Measurements from ENCODE around the gene DUSP14.
"Not testable (repeated sequence)": the region's sequence is repeated elsewhere in the genome, so short reads cannot be mapped to it uniquely, and the experiment has no call there.

The DUSP14 gene

GRCh38 chr17:37489197-37490001, at the start of gene DUSP14:
Gene DUSP14 (plus strand): TSS chr17:37489891. CDS start chr17:37512273, 22,382 bp downstream.
- no peaks in the 10 kb centered on the region for H3K9me3 ChIP-seq (ENCODE audit: control insufficient read depth, low read length)
- no peaks in the 10 kb centered on the region for H3K36me3 ChIP-seq (ENCODE audit: control insufficient read depth, insufficient read depth, low read length)
- peak within 1 kb of the TSS; percentile 75 for H3K4me3 ChIP-seq (ENCODE audit: low read depth, low read length)
- H3K9ac ChIP-seq = peak within 1 kb of the TSS; percentile 63
- H3K27ac ChIP-seq = peak within 1 kb of the TSS; percentile 91
- peak within 1 kb of the TSS; percentile 96 for H3K4me2 ChIP-seq (ENCODE audit: low read length)
- peak within 1 kb of the TSS; percentile 98 for H2AFZ ChIP-seq
- no peak for TF ChIP-seq CTCF (IDR thresholded peaks at IDR 0.05)
- no peaks in the 10 kb centered on the region for H3K79me2 ChIP-seq
- peaks cover 8% of the 10 kb centered on the region for H3K4me1 ChIP-seq
- no peaks in the 10 kb centered on the region for H3K27me3 ChIP-seq (ENCODE audit: control insufficient read depth, insufficient read depth, low read length)

- no peak overlapping the region for H3K4me2 ChIP-seq (ENCODE audit: low read length)
- peaks cover 5% of the 10 kb centered on the region for H3K4me1 ChIP-seq
- no peak overlapping the region for H3K4me3 ChIP-seq (ENCODE audit: low read depth, low read length)
- H3K9me3 ChIP-seq (ENCODE audit: control insufficient read depth, low read length) = no peaks in the 10 kb centered on the region
- TF ChIP-seq CTCF (IDR thresholded peaks at IDR 0.05) = no peak
- H3K9ac ChIP-seq = no peak overlapping the region
- no peaks in the 10 kb centered on the region for H3K27me3 ChIP-seq (ENCODE audit: control insufficient read depth, insufficient read depth, low read length)
- no peaks in the 10 kb centered on the region for H3K36me3 ChIP-seq (ENCODE audit: control insufficient read depth, insufficient read depth, low read length)
- no peaks in the 10 kb centered on the region for H3K79me2 ChIP-seq
- no peak overlapping the region for H2AFZ ChIP-seq
- H3K27ac ChIP-seq = no peak overlapping the region
Observed at GRCh38 chr17:37440424-37440823, 49.3 kb upstream of the DUSP14 start.

GRCh38 chr17:37441369-37442014, 48.2 kb upstream of the DUSP14 start:
- H3K9me3 ChIP-seq (ENCODE audit: control insufficient read depth, low read length); H3K27ac ChIP-seq; H3K79me2 ChIP-seq; H2AFZ ChIP-seq; H3K27me3 ChIP-seq (ENCODE audit: control insufficient read depth, insufficient read depth, low read length); H3K4me3 ChIP-seq (ENCODE audit: low read depth, low read length); H3K36me3 ChIP-seq (ENCODE audit: control insufficient read depth, insufficient read depth, low read length); H3K9ac ChIP-seq; H3K4me2 ChIP-seq (ENCODE audit: low read length); H3K4me1 ChIP-seq: not testable (repeated sequence)

- H3K79me2 ChIP-seq = no peaks in the 10 kb centered on the region
- H3K27me3 ChIP-seq (ENCODE audit: control insufficient read depth, insufficient read depth, low read length) = no peaks in the 10 kb centered on the region
- H2AFZ ChIP-seq = no peak overlapping the region
- no peaks in the 10 kb centered on the region for H3K36me3 ChIP-seq (ENCODE audit: control insufficient read depth, insufficient read depth, low read length)
- no peak overlapping the region for H3K27ac ChIP-seq
- H3K9me3 ChIP-seq (ENCODE audit: control insufficient read depth, low read length) = no peaks in the 10 kb centered on the region
- H3K4me2 ChIP-seq (ENCODE audit: low read length) = no peak overlapping the region
- H3K4me3 ChIP-seq (ENCODE audit: low read depth, low read length) = no peak overlapping the region
- no peak overlapping the region for H3K9ac ChIP-seq
- H3K4me1 ChIP-seq = no peaks in the 10 kb centered on the region
- no peak for TF ChIP-seq CTCF (IDR thresholded peaks at IDR 0.05)
Observed at GRCh38 chr17:37446027-37446426, 43.7 kb upstream of the DUSP14 start.

GRCh38 chr17:37447641-37448040, 42.0 kb upstream of the DUSP14 start:
- Histone ChIP-seq H3K4me2 (ENCODE audit: low read length) (no peak overlapping the region), H3K79me2 (no peaks in the 10 kb centered on the region), H3K9ac (no peak overlapping the region), H3K27me3 (ENCODE audit: control insufficient read depth, insufficient read depth, low read length) (no peaks in the 10 kb centered on the region), H3K4me1 (no peaks in the 10 kb centered on the region), H3K4me3 (ENCODE audit: low read depth, low read length) (no peak overlapping the region), H3K9me3 (ENCODE audit: control insufficient read depth, low read length) (no peaks in the 10 kb centered on the region), H3K27ac (no peak overlapping the region), H3K36me3 (ENCODE audit: control insufficient read depth, insufficient read depth, low read length) (no peaks in the 10 kb centered on the region), H2AFZ (no peak overlapping the region)
- no peak for TF ChIP-seq CTCF (IDR thresholded peaks at IDR 0.05)

All from parathyroid adenoma (tissue), 2 donors.